ENCODE results near the gene OSGEP.

The OSGEP gene

GRCh38 chr14:20400965-20401593 lies 53.5 kb downstream of the OSGEP start:
- FAIRE-seq = no peak
- DNase-seq (ENCODE audit: insufficient read length, low spot score) = no peak

GRCh38 chr14:20400589-20400964 lies 54.0 kb downstream of the OSGEP start:
- FAIRE-seq = no peak
- no peak for DNase-seq (ENCODE audit: insufficient read length, low spot score)

- FAIRE-seq (no peak), DNase-seq (ENCODE audit: insufficient read length, low spot score) (no peak)
These were observed 57.1 kb downstream of the OSGEP start for GRCh38 chr14:20397511-20397910.
